Raji (cell line): Measurements from ENCODE around the gene IRF5.

Source experiments
- POLR2A ChIP-seq: IDR thresholded peaks from 2 replicates; pipeline ENCODE4 v1.6.1; 2011; ENCODE audit warnings: low read depth, low read length, control low read depth; ENCODE audit not compliant: insufficient read depth

Gene IRF5

DNA sequence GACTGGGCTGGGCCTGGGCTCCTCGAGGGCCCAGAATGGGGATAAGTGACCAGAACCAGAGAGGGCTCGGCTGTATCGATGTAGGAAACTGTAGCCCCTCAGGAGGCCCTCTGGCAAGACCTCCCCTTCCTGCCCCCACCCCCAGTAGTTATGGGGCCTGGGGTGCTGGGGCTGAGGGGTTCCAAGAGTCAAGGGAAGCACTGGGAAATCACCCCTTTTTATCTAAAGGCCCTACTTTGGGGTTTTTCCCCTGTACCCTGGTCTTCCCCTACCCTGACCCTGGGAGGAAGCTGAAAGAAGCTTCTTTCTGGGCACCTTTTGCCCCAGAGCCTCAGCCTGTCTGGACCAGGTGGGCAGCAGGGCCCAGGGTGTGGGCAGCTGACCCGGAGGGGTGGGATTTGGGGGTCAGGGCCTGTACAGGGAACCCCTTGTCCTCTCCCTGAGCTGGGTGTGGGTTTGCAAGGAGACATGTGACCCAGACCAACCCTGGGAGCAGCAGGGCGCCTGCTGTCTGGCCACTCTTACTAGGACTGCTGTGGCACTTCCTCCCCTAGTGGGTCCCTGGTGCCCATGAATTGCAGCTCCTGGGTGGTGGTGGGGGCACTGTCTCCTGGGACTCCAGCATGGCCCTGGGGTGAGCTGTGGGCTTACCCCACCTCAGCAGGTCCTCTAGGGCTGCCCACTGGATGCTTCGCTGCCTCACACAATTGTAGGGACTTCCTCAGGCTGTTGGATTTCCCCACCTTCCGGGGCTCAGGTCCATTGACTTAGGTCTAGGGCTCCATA, 1.5 kb downstream of the IRF5 start:
- TF ChIP-seq POLR2A = no peak

DNA sequence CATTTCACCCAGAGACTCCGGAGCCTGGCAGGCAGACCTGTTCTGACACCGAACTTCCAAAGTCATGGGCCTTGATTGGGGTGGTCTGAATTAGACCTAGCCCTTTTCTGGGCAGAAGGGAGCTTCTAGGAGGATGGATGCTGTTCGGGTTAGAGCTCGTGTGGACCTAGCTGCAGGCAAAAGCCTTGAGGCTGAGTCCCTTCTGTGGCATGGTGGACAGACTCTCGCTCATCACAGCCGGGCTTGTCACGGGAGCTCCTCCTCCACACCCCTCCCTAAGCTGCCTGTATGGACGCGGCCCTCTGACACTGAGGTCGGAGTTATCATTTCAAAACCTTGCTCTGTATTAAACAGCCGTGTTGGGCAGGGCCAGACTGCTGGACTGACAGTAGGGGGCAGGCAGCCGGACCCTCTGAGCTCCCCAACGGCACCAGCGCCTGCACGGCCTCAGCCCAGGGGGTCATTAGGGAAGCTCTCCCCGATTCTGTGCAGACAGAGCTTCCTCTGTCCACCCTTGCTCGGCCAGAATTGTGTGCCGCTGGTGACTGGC, 2.2 kb downstream of the IRF5 start:
- no peak for TF ChIP-seq POLR2A

DNA sequence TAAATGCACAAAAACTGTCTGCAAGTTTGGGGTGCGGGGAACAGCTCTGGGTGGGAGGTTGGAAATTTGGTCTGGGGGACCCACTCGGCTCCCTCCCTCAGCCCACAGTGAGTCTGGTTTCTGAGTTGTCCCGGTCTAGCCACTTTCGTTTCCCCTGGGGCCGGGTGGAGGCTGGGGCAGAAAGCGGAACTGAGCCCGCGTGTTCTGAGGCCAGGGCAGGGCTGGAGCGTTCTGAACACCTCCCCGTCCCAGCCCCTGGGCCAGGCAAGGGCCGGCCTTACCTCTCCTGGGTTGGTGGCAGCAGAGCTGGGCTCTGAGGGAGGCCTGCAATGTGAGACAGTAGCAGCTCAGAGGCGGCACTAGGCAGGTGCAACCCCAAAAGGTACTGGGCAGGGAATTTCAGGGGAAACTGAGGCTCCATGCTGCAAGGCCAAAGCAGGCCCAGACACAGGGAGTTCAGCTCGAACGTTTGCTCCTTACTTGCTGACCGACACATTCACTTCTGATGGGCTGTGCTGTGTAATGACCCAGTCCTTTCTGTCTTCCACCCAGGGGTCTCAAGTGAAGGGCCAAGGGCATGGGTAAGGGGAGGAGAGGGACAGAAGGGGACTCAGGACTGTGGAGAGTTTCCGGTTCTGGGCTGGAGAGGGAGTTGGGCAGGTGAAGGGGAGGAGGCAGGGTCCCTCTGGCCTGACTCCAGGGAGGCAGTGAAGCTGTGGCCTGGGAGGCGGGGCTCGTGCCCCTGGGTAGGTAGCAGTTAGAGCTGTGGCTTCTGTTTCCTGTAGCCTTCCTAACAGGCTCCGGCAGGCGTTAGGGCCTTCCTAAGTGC, 3.0 kb downstream of the IRF5 start:
- peak; percentile 48 for TF ChIP-seq POLR2A

DNA sequence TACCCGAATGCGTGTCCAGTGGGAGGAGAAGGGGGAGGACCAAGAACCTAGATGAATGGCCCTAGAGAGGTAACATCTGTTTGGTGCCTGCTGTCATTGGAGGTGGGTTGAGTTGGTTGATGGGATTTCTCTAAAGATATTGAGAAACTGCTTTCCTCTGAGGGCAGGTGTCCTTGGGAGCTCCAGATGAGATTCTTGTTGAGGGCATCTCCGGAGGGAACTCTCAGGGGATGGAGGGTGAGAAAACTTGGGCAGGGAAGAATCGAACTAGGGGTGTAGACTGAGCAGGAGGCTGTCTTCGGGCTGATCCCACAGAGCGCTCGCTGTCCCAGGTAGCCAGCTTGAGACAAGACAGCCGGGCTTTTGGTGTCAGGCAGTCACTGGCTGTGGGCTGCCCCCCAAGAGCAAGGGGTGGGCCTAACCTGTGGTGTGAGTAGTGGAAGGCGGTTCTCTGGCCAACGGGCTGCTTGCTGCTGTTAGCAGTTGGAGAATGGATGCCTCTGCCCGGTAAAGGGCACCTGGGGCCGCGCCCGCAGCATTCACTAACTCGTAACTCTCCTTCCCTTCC, 3.7 kb downstream of the IRF5 start:
- no peak for TF ChIP-seq POLR2A

DNA sequence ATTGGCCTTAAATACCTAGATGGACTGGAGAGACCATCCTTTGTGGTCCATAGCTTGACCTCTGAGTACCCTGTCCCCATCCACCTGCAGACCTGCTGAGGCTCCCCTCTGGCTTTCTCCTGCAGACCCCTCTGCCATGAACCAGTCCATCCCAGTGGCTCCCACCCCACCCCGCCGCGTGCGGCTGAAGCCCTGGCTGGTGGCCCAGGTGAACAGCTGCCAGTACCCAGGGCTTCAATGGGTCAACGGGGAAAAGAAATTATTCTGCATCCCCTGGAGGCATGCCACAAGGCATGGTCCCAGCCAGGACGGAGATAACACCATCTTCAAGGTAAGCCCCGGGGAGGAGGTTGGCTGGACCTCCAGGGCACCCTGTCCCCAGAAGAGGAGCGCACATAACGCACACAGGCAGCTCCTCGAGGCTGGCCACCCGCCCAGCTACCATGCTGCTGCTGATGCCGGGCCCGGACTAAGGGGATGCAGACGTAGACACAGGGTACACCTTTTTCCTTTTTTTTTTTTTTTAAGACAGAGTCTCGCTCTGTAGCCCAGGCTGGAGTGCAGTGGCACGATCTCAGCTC, 4.3 kb downstream of the IRF5 start:
- TF ChIP-seq POLR2A = no peak

DNA sequence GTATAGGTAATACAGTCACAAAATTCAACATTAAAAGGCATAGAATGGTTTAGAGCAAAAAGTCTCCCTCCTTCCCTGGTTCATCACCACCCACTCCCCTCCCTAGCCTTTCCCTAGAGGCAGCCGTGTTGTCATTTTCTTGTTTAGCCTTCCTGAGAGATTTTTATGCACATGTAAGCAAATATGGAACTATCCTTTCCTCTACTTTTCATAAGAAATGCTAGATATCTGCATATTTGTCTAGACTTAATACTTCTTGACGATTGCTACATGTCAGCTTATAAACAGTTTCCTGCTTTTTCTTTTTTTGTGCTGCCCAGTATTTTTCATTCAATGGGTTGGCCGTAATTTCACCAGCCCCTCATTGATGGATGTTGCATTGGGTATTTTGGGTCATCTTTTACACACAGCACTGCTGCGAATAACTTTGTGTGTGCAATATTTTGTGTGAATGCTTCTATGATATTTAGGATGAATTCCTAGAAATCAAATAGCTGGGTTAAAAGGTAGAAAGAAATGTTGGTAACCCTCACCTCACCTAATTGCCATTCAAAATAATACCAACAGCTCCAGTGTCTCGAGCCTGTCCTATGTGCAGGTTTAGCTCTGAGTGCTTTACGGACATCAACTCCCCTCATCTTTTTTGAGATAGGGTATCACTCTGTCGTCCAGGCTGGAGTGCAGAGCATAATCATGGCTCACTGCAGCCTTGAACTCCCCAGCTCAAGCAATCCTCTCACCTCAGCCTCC, 6.9 kb downstream of the IRF5 start:
- TF ChIP-seq POLR2A = no peak

DNA sequence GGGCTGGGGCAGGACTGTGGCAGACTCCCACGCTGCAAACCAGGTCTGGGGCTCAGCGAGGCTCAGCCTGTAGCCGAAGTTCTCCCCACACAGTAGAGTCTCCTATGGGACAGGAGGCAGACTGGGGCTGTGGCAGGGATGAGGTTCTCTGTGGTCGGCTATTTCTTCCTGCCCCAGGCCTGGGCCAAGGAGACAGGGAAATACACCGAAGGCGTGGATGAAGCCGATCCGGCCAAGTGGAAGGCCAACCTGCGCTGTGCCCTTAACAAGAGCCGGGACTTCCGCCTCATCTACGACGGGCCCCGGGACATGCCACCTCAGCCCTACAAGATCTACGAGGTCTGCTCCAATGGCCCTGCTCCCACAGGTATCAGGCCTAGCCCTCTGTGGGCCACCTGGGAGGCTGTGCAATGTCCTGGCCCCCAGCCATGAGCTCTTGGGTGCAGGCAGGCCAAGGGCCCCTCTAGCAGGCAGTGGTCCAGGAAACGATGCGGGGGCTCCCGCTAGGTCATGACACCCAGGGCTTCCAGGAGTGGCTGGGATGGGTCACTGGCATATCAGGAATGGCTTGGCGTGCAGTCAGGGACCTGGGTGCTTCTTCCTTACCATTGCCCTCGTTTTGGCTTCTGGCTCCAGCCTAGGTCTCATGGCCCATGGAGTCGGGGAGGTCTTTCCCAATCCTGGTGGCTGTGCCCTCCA, 8.1 kb downstream of the IRF5 start:
- TF ChIP-seq POLR2A = no peak

DNA sequence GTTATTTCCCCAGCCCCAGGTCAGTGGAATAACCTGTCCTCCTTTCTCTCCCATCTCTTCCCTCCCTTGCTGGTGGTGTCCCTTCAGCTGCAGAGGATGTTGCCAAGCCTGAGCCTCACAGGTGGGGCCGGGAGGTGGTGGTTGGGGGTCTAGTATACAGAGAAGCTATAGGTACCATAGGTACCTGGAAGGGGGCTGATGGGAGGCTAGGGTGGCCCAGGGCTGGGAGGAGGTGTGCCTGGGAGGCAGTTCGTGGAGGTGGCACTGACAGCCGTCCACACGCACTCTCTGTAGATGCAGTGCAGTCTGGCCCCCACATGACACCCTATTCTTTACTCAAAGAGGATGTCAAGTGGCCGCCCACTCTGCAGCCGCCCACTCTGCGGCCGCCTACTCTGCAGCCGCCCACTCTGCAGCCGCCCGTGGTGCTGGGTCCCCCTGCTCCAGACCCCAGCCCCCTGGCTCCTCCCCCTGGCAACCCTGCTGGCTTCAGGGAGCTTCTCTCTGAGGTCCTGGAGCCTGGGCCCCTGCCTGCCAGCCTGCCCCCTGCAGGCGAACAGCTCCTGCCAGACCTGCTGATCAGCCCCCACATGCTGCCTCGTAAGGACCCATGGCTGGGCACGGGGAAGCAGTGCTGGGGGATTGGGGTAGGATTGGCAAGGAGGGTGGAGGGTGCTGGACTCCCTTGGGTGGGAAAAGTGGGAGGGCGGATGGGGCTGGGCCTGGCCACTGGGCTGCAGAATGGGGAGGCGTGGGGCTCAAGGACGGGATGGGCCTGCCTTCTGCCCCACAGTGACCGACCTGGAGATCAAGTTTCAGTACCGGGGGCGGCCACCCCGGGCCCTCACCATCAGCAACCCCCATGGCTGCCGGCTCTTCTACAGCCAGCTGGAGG, 9.5 kb downstream of the IRF5 start:
- TF ChIP-seq POLR2A = no peak

DNA sequence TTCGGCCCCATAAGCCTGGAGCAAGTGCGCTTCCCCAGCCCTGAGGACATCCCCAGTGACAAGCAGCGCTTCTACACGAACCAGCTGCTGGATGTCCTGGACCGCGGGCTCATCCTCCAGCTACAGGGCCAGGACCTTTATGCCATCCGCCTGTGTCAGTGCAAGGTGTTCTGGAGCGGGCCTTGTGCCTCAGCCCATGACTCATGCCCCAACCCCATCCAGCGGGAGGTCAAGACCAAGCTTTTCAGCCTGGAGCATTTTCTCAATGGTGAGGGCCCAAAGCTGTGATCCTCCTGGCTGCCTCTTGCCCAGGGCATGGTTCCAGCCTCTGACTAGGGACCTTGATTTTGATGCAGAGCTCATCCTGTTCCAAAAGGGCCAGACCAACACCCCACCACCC, 10.1 kb downstream of the IRF5 start:
- no peak for TF ChIP-seq POLR2A

DNA sequence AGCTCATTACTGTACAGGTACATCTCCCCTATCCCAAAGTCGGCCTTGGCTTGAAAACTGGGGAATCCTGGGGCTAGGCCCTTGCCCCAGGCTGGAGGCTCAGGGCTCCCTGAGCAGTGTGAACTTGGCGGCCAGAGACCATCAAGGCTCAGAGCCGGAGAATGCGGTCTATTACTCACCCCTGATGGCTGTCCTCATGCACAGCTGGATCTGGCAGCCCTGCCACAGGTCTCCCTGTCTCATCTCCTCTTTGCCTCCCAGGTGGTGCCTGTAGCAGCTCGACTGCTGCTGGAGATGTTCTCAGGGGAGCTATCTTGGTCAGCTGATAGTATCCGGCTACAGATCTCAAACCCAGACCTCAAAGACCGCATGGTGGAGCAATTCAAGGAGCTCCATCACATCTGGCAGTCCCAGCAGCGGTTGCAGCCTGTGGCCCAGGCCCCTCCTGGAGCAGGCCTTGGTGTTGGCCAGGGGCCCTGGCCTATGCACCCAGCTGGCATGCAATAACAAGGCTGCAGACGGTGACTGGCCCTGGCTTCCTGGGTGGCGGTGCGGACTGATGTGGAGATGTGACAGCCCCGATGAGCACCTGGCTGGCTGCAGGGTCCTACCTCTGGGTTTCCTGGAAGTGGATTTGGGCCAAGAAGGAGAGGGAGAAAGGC, 10.7 kb downstream of the IRF5 start:
- TF ChIP-seq POLR2A = no peak

DNA sequence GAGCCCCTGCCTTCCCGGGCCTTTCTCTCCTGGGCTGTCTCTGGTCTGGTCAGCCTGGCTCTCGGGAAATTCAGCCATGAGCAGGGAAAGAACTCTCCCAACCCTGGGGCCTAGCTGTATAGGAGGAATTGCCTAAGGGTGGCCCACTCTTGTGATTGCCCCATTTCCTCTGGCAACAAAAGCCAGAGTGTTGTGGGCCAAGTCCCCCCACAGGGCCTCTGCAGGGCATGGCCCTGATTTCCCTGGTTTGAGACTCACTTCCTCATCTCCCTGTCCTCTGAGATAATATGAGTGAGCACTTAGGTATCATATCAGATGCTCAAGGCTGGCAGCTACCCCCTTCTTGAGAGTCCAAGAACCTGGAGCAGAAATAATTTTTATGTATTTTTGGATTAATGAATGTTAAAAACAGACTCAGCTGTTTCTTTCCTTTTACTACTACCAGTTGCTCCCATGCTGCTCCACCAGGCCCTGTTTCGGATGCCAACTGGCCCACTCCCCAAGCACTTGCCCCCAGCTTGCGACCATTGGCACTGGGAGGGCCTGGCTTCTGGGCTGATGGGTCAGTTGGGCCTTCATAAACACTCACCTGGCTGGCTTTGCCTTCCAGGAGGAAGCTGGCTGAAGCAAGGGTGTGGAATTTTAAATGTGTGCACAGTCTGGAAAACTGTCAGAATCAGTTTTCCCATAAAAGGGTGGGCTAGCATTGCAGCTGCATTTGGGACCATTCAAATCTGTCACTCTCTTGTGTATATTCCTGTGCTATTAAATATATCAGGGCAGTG, 11.4 kb downstream of the IRF5 start:
- TF ChIP-seq POLR2A = no peak

DNA sequence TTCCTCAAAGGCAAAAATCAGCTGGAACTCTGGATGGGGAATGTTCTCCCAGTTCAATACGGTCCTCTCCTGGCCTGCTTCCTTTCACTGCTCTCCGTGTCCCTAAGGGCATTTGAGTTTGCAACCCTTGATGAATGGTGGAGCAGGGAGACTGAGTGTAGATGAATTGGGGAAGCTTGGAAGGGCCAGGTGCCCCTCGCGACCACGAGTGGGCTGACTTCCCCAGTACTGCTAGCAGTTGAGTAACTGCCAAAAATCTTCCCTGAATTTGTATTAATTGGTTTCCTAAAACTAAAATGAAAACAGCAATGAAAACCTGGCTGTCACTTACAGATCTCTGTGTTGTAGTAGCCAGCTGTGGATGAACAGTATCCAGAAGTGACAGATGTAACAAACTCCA, 13.6 kb downstream of the IRF5 start:
- no peak for TF ChIP-seq POLR2A
